ENCODE measurements around the gene NCOA3. TPM values are rescaled to one million over a fixed set of nuclear protein-coding genes. Genes with fewer than 3 reads are reported as not detected.
A peak's percentile ranks its signal among the peaks of the same experiment; 100 is the strongest.

Gene NCOA3
- total RNA-seq, 1 experiment from 2014 or later = 31.1 TPM

DNA sequence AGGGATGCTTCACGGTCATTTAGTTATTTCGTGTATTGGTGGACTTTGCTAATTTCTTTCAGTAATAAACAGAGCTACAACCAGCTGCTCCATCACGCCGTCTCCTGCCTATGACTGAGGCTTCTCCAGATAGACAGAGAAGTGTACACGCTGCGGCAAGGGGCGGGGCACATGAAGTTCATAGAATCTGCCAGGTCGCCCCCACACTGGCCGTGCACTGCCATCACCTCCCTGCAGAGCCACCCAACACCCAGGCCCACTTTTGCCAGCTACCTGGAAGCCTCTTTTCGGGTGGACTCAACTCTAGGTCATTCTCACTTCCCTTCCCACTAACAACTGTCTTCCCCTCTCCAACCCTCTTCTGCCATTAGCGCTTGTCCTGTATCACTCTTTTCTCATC is 195.2 kb downstream of the NCOA3 start:
- BruUV-seq (replicated peaks) = no TSS peak
- intact Hi-C loops (cut with micrococcal nuclease) = no loop called here
- Histone ChIP-seq H3K4me2 (ENCODE audit: low read length) (no peak overlapping the region), H3F3A (ENCODE audit: low read length, unreplicated experiment) (no peaks in the 10 kb centered on the region), H3K36me3 (ENCODE audit: low read depth, low read length) (peaks cover 74% of the 10 kb centered on the region), H2AFZ (ENCODE audit: low read length) (no peak overlapping the region), H4K20me1 (ENCODE audit: low read length) (no peaks in the 10 kb centered on the region), H3K27me3 (ENCODE audit: low read length) (no peaks in the 10 kb centered on the region), H3K9me2 (replicated peaks; ENCODE audit: low read length) (no peaks in the 10 kb centered on the region), H3K9ac (ENCODE audit: low read length) (no peak overlapping the region), H3K4me3 (ENCODE audit: low read length) (no peak overlapping the region), H3K4me1 (ENCODE audit: insufficient read depth, low read length) (no peaks in the 10 kb centered on the region), H3K27ac (ENCODE audit: low read length) (no peak overlapping the region), H3K9me3 (ENCODE audit: low read length) (peaks cover 14% of the 10 kb centered on the region), H3K79me2 (ENCODE audit: low read length) (no peaks in the 10 kb centered on the region)
- ChIA-PET POLR2A (ENCODE audit: unreplicated experiment) (no interaction called here), CTCF (no interaction called here)
- no peak for TF ChIP-seq EZH2 (IDR thresholded peaks at IDR 0.05; ENCODE audit: low read length, unreplicated experiment)
- TF ChIP-seq, protein P1, sequence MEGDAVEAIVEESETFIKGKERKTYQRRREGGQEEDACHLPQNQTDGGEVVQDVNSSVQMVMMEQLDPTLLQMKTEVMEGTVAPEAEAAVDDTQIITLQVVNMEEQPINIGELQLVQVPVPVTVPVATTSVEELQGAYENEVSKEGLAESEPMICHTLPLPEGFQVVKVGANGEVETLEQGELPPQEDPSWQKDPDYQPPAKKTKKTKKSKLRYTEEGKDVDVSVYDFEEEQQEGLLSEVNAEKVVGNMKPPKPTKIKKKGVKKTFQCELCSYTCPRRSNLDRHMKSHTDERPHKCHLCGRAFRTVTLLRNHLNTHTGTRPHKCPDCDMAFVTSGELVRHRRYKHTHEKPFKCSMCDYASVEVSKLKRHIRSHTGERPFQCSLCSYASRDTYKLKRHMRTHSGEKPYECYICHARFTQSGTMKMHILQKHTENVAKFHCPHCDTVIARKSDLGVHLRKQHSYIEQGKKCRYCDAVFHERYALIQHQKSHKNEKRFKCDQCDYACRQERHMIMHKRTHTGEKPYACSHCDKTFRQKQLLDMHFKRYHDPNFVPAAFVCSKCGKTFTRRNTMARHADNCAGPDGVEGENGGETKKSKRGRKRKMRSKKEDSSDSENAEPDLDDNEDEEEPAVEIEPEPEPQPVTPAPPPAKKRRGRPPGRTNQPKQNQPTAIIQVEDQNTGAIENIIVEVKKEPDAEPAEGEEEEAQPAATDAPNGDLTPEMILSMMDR (conservative IDR thresholded peaks at IDR 0.05; ENCODE audit: low read depth, low read length) = no peak
- ATAC-seq (no peak), DNase-seq (no peak)

DNA sequence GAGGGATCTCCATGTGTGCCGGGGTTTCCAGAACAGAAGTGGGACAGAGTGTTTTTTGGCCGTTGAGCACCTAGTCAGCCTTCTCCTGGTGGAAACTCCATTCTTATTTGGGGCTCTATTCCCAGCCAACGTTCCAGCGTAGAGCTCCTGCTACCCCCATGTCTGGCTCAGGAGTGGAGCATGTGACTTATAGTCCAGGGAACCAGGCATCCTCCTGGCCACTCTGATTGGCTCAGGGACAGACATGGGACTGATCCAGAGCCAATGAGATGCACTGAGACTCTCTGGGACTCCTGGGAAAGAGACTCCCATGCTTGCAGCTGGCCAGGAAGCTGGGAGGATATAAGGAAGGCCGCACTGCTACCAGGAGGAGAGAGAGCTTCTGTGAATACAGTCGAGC is 196.5 kb downstream of the NCOA3 start:
- intact Hi-C loops (cut with micrococcal nuclease) = no loop called here
- H2AFZ ChIP-seq (ENCODE audit: low read length) = no peak overlapping the region
- no peaks in the 10 kb centered on the region for H3K4me1 ChIP-seq (ENCODE audit: insufficient read depth, low read length)
- BruUV-seq (replicated peaks) = no TSS peak
- POLR2A ChIA-PET (ENCODE audit: unreplicated experiment) = no interaction called here
- H3K36me3 ChIP-seq (ENCODE audit: low read depth, low read length) = peaks cover 70% of the 10 kb centered on the region
- peaks cover 4% of the 10 kb centered on the region; the same call in 1 of the 2 replicates for H3K9me3 ChIP-seq (ENCODE audit: low read length)
- H3K9ac ChIP-seq (ENCODE audit: low read length) = no peak overlapping the region
- CTCF ChIA-PET = no interaction called here
- no peak for DNase-seq
- no peak for TF ChIP-seq EZH2phosphoT487 (IDR thresholded peaks at IDR 0.05; ENCODE audit: borderline replicate concordance, low read length)
- TF ChIP-seq EZH2 (IDR thresholded peaks at IDR 0.05; ENCODE audit: low read length, unreplicated experiment) = no peak
- TF ChIP-seq, protein P1 (conservative IDR thresholded peaks at IDR 0.05; ENCODE audit: low read depth, low read length) = no peak
- no peak overlapping the region for H3K4me3 ChIP-seq (ENCODE audit: low read length)
- no peaks in the 10 kb centered on the region for H3K27me3 ChIP-seq (ENCODE audit: low read length)
- no peaks in the 10 kb centered on the region for H3K9me2 ChIP-seq (replicated peaks; ENCODE audit: low read length)
- no peak for ATAC-seq
- H3F3A ChIP-seq (ENCODE audit: low read length, unreplicated experiment) = no peaks in the 10 kb centered on the region
- no peak overlapping the region for H3K4me2 ChIP-seq (ENCODE audit: low read length)
- no peaks in the 10 kb centered on the region for H4K20me1 ChIP-seq (ENCODE audit: low read length)
- no peak overlapping the region for H3K27ac ChIP-seq (ENCODE audit: low read length)
- no peaks in the 10 kb centered on the region for H3K79me2 ChIP-seq (ENCODE audit: low read length)

DNA sequence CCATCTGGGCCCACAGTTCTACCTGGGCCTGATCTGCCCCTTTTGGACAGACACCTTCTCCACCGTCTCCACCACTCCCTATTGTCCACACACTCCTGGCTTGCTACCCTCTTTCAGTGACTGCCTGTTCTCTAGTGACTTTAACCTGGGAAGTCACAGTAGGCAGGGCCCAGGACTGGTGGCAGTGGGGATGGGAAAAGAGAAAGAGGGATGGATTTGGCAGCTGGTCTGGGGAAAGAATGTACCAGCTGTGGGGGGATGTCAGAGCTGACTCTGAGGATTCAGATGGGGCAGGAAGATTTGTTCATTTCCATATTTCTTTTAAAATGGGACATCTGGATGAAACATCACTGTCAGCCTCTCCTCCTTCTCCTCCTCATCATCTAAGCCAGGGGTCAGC is 198.1 kb downstream of the NCOA3 start:
- no peak overlapping the region for H2AFZ ChIP-seq (ENCODE audit: low read length)

More for the DNA sequence above, 198.1 kb downstream of the NCOA3 start:
- DNase-seq = no peak
- H3K4me3 ChIP-seq (ENCODE audit: low read length) = no peak overlapping the region
- POLR2A ChIA-PET (ENCODE audit: unreplicated experiment) = no interaction called here
- no peak overlapping the region for H3K27ac ChIP-seq (ENCODE audit: low read length)
- H3K4me2 ChIP-seq (ENCODE audit: low read length) = no peak overlapping the region
- CTCF ChIA-PET = no interaction called here
- H3K36me3 ChIP-seq (ENCODE audit: low read depth, low read length) = peaks cover 59% of the 10 kb centered on the region
- no peaks in the 10 kb centered on the region for H3K9me2 ChIP-seq (replicated peaks; ENCODE audit: low read length)
- no peaks in the 10 kb centered on the region for H3K9me3 ChIP-seq (ENCODE audit: low read length)
- H3K79me2 ChIP-seq (ENCODE audit: low read length) = no peaks in the 10 kb centered on the region
- H3K9ac ChIP-seq (ENCODE audit: low read length) = no peak overlapping the region
- intact Hi-C loops (cut with micrococcal nuclease) = no loop called here
- H4K20me1 ChIP-seq (ENCODE audit: low read length) = no peaks in the 10 kb centered on the region
- H3K27me3 ChIP-seq (ENCODE audit: low read length) = no peaks in the 10 kb centered on the region
- no peak for ATAC-seq
- TF ChIP-seq, protein P1 (conservative IDR thresholded peaks at IDR 0.05; ENCODE audit: low read depth, low read length) = no peak
- TF ChIP-seq EZH2phosphoT487 (IDR thresholded peaks at IDR 0.05; ENCODE audit: borderline replicate concordance, low read length) = no peak
- no peak for TF ChIP-seq EZH2 (IDR thresholded peaks at IDR 0.05; ENCODE audit: low read length, unreplicated experiment)
- TSS peak; percentile 4 for BruUV-seq (replicated peaks)
- H3F3A ChIP-seq (ENCODE audit: low read length, unreplicated experiment) = no peaks in the 10 kb centered on the region
- no peaks in the 10 kb centered on the region for H3K4me1 ChIP-seq (ENCODE audit: insufficient read depth, low read length)
